PC-9 (cell line): ENCODE measurements around the gene GALNT10.

Source experiments
- EZH2 ChIP-seq: fragments of 200-600 bp; sonication (generic); IDR thresholded peaks from 2 replicates; pipeline ENCODE4 v1.8.0; 2017; ENCODE audit warnings: antibody characterized with exemption, low read depth
- TF ChIP-seq, protein P1 (sequence below): fragments of 200-600 bp; sonication (generic); conservative IDR thresholded peaks from 2 replicates; pipeline ENCODE4 v1.6.1; 2017; ENCODE audit warnings: mixed run types, antibody characterized with exemption, mild to moderate bottlenecking, moderate library complexity

DNA sequence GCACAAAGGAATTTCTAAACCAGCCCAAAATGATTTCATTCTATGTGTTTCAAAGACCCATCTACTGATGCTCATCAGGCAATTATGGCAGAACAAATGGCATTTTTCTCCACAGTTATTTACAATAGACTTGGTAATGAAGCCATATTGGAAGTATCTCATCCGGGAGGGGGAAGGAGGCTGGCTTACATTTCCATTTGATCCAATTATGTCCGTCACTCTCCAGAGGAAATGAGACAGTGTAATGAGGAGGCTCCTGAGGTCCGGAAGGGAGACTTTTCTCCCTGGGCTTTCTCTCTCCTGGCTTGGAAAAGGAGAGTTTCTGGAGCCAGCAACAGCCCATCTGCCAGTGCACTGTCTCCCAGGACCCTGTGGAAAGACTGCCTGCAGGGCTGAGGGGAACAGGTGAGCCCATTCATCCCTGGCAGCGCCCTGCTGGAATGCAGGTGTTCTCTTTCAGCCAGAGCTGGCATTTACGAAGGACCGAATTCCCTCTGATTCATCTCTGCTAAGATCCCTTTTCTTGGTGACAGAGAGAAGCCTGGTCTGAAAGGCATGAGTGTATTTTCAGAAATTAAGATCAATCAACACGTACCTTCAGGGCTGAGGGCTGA is 200.3 kb downstream of the GALNT10 start:
- TF ChIP-seq, protein P1, sequence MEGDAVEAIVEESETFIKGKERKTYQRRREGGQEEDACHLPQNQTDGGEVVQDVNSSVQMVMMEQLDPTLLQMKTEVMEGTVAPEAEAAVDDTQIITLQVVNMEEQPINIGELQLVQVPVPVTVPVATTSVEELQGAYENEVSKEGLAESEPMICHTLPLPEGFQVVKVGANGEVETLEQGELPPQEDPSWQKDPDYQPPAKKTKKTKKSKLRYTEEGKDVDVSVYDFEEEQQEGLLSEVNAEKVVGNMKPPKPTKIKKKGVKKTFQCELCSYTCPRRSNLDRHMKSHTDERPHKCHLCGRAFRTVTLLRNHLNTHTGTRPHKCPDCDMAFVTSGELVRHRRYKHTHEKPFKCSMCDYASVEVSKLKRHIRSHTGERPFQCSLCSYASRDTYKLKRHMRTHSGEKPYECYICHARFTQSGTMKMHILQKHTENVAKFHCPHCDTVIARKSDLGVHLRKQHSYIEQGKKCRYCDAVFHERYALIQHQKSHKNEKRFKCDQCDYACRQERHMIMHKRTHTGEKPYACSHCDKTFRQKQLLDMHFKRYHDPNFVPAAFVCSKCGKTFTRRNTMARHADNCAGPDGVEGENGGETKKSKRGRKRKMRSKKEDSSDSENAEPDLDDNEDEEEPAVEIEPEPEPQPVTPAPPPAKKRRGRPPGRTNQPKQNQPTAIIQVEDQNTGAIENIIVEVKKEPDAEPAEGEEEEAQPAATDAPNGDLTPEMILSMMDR = no peak
- TF ChIP-seq EZH2 = no peak
